Camera-type eye (tissue), 1 donor: ENCODE data around the gene OR10D3. TPM values are rescaled to one million over a fixed set of nuclear protein-coding genes. Genes with fewer than 3 reads are reported as not detected.

Experiments
- total RNA-seq: library from RNA; depleted of rRNA; stranded (reverse); fragments of >200 nt; gene quantifications from one replicate; pipeline ENCODE4 v1.2.3, GENCODE V29; 2014

The OR10D3 gene
- not detected for total RNA-seq

GRCh38 chr11:124183068-124183467, at the start of gene OR10D3:
OR10D3 (plus strand) TSS chr11:124183345; CDS start chr11:124185270, 1,925 bp downstream.

Other genes with a start within 250 kb of the OR10D3 start
- not detected for gene OR4D5, start 243.7 kb upstream of the OR10D3 start, total RNA-seq
- gene OR6T1, start 239.5 kb upstream of the OR10D3 start, total RNA-seq: not detected
- gene OR10S1, start 205.6 kb upstream of the OR10D3 start, total RNA-seq: not detected
- not detected for gene OR10G6, start 188.2 kb upstream of the OR10D3 start, total RNA-seq
- not detected for gene OR10G4, start 170.3 kb upstream of the OR10D3 start, total RNA-seq
- not detected for gene OR10G9, start 160.3 kb upstream of the OR10D3 start, total RNA-seq
- gene OR10G8, start 156.5 kb upstream of the OR10D3 start, total RNA-seq: not detected
- not detected for gene OR10G7, start 142.0 kb upstream of the OR10D3 start, total RNA-seq
- gene VWA5A, start 67.9 kb upstream of the OR10D3 start, total RNA-seq: 23.7 TPM
- gene OR8G1, start 57.8 kb downstream of the OR10D3 start, total RNA-seq: not detected
- gene OR8G5, start 73.0 kb downstream of the OR10D3 start, total RNA-seq: not detected
- gene OR8D1, start 130.6 kb downstream of the OR10D3 start, total RNA-seq: not detected
- gene OR8D2, start 136.9 kb downstream of the OR10D3 start, total RNA-seq: not detected
- gene OR8B2, start 201.2 kb downstream of the OR10D3 start, total RNA-seq: not detected
- gene OR8B3, start 215.7 kb downstream of the OR10D3 start, total RNA-seq: not detected
- gene OR8B4, start 241.5 kb downstream of the OR10D3 start, total RNA-seq: not detected